HepG2 (cell line): ENCODE results near the gene NXNL2. TPM values are rescaled to one million over a fixed set of nuclear protein-coding genes. Genes with fewer than 3 reads are reported as not detected.

Experiments
- ATAC-seq: fragments of 200-7000 bp; cut with Tn5 transposase; 3 replicates; pipeline ENCODE4 v1.9.1; 2020; ENCODE audit warnings: mild to moderate bottlenecking, moderate library complexity
- BruUV-seq: library from RNA; stranded (reverse); fragments of 400-500 nt; replicated peaks from 2 replicates; lab custom pipeline; 2021; lab: Mats Ljungman, UMichigan
- CTCF ChIA-PET: fragments of 300-600 bp; formaldehyde crosslinking; extraction: SDS; loops from one replicate; lab custom pipeline; 2021; ENCODE audit warnings: low total read pairs, inconsistent platforms, low intra/inter-chr PET ratio; lab: Yijun Ruan, JAX
- POLR2A ChIA-PET: fragments of 350-600 bp; sonication (Branson Sonifier 250); formaldehyde crosslinking; loops from one replicate; lab custom pipeline; 2020; ENCODE audit warnings: antibody characterized with exemption, inconsistent platforms; lab: Yijun Ruan, JAX
- DNase-seq: peaks from one replicate; pipeline ENCODE4 v3.0.0-alpha.2; 2015; ENCODE audit warnings: low spot score
- FAIRE-seq: peaks from 3 replicates; lab custom pipeline; 2011; peaks lifted over from hg19 to GRCh38; lab: Jason Lieb, UNC
- H2AFZ ChIP-seq: one replicate; pipeline ENCODE4 v1.6.1; 2011; ENCODE audit warnings: low read length, inconsistent platforms
- H3K27ac ChIP-seq: fragments of 300-600 bp; 3 replicates; pipeline ENCODE4 v1.8.0; 2011; ENCODE audit warnings: mixed run types, mild to moderate bottlenecking, mixed read lengths, low read length, inconsistent platforms; ENCODE audit not compliant: insufficient read depth; ENCODE audit errors: extremely low read length
- H3K27me3 ChIP-seq, 2 experiments: fragments of 200-600 bp in 1 of 2; 2 replicates in 1 of 2; 3 replicates in 1 of 2; pipeline versions ENCODE4 v1.6.0 to v1.8.0; 2011; ENCODE audit warnings: low read length in 2 of 2, mild to moderate bottlenecking in 2 of 2, moderate library complexity in 2 of 2, inconsistent platforms in 1 of 2; ENCODE audit not compliant: insufficient read depth in 2 of 2, control insufficient read depth in 1 of 2
- H3K36me3 ChIP-seq, 2 experiments: fragments of 200-600 bp in 1 of 2; replicated peaks in 1 of 2; 2 replicates in 1 of 2; 3 replicates in 1 of 2; pipeline versions ENCODE4 v1.5.1 to v1.8.0; 2011; ENCODE audit warnings: low read length in 2 of 2, inconsistent platforms in 1 of 2; ENCODE audit not compliant: insufficient read depth in 2 of 2, control insufficient read depth in 1 of 2
- H3K4me1 ChIP-seq: 2 replicates; pipeline ENCODE4 v1.5.1; 2012; ENCODE audit warnings: low read length, inconsistent platforms; ENCODE audit not compliant: insufficient read depth
- H3K4me2 ChIP-seq: 2 replicates; pipeline ENCODE4 v1.6.0; 2011; ENCODE audit warnings: low read depth, low read length, inconsistent platforms
- H3K4me3 ChIP-seq, 3 experiments: fragments of 200-600 bp in 1 of 3; sonication (generic), shearing (Covaris generic) in 1 of 3; replicated peaks in 1 of 3; 2 replicates each; pipeline ENCODE4 v1.5.1; 2011 to 2016; ENCODE audit warnings: low read length in 3 of 3, inconsistent platforms in 2 of 3, low read depth in 2 of 3, mild to moderate bottlenecking in 2 of 3, control low read depth in 1 of 3, mixed read lengths in 1 of 3; ENCODE audit not compliant: insufficient read depth in 1 of 3
- H3K79me2 ChIP-seq: one replicate; pipeline ENCODE4 v1.6.1; 2011; ENCODE audit warnings: low read length, inconsistent platforms; ENCODE audit not compliant: insufficient read depth
- H3K9ac ChIP-seq: 2 replicates; pipeline ENCODE4 v1.6.0; 2011; ENCODE audit warnings: mild to moderate bottlenecking, low read depth, low read length, inconsistent platforms; ENCODE audit not compliant: insufficient read depth
- H3K9me3 ChIP-seq: 2 replicates; pipeline ENCODE4 v1.5.1; 2012; ENCODE audit warnings: mild to moderate bottlenecking, low read length
- H4K20me1 ChIP-seq: 2 replicates; pipeline ENCODE4 v1.6.0; 2011; ENCODE audit warnings: inconsistent platforms, mild to moderate bottlenecking, low read length, moderate library complexity; ENCODE audit not compliant: insufficient read depth
- BRCA1 ChIP-seq: sonication (generic); formaldehyde crosslinking; IDR thresholded peaks from 2 replicates; pipeline ENCODE4 v1.4.0; 2020; ENCODE audit warnings: missing genetic modification reagents
- CREB3 ChIP-seq: sonication (generic); formaldehyde crosslinking; IDR thresholded peaks from 2 replicates; pipeline ENCODE4 v1.5.0; 2020; ENCODE audit warnings: missing genetic modification reagents
- ERF ChIP-seq: IDR thresholded peaks from 2 replicates; pipeline ENCODE4 v1.6.1; 2018; ENCODE audit warnings: missing biosample characterization, missing genetic modification reagents
- EZH2 ChIP-seq: conservative IDR thresholded peaks from 2 replicates; pipeline ENCODE4 v1.6.1; 2012; ENCODE audit warnings: mild to moderate bottlenecking, low read depth, low read length, moderate library complexity
- KDM4B ChIP-seq: sonication (generic); formaldehyde crosslinking; IDR thresholded peaks from 2 replicates; pipeline ENCODE4 v1.4.0; 2020; ENCODE audit warnings: missing genetic modification reagents
- MAFF ChIP-seq: IDR thresholded peaks from 2 replicates; pipeline ENCODE4 v1.6.1; 2011; ENCODE audit warnings: low read depth, low read length, improper control_type of control experiment
- MAZ ChIP-seq, 2 experiments: sonication (generic) in 1 of 2; formaldehyde crosslinking in 1 of 2; IDR thresholded peaks; 2 replicates each; pipeline versions ENCODE4 v1.5.0 to v1.6.1; 2012 to 2020; ENCODE audit warnings: low read depth in 2 of 2, mild to moderate bottlenecking in 2 of 2, borderline replicate concordance in 1 of 2, improper control_type of control experiment in 1 of 2, low read length in 1 of 2, missing genetic modification reagents in 1 of 2, moderate library complexity in 1 of 2
- POGK ChIP-seq: sonication (generic); formaldehyde crosslinking; conservative IDR thresholded peaks from 2 replicates; pipeline ENCODE4 v1.8.0; 2022; ENCODE audit warnings: mild to moderate bottlenecking, moderate library complexity, missing genetic modification reagents
- SRSF4 ChIP-seq: fragments of 200-400 bp; formaldehyde crosslinking; IDR thresholded peaks from one replicate; pipeline ENCODE4 v1.6.1; 2018; ENCODE audit warnings: mild to moderate bottlenecking, low read depth, low read length, moderate library complexity; ENCODE audit not compliant: poor library complexity, severe bottlenecking
- TBX2 ChIP-seq: sonication (generic); formaldehyde crosslinking; IDR thresholded peaks from 2 replicates; pipeline ENCODE4 v1.5.0; 2020; ENCODE audit warnings: missing genetic modification reagents, mild to moderate bottlenecking, borderline replicate concordance
- XRCC5 ChIP-seq: fragments of 200-400 bp; formaldehyde crosslinking; optimal IDR thresholded peaks from 2 replicates; pipeline ENCODE3; 2017; ENCODE audit warnings: mild to moderate bottlenecking, low read length
- YY1 ChIP-seq: IDR thresholded peaks from 2 replicates; pipeline ENCODE4 v1.6.1; 2011; ENCODE audit warnings: low read length, low read depth, moderate library complexity, mild to moderate bottlenecking; ENCODE audit not compliant: insufficient read depth, insufficient replicate concordance
- ZBTB26 ChIP-seq: IDR thresholded peaks from 2 replicates; pipeline ENCODE4 v1.6.1; 2016; ENCODE audit warnings: missing compliant biosample characterization, missing genetic modification reagents, borderline replicate concordance
- ZNF446 ChIP-seq: sonication (generic); formaldehyde crosslinking; IDR thresholded peaks from 2 replicates; pipeline ENCODE4 v1.5.0; 2020; ENCODE audit warnings: mild to moderate bottlenecking, missing genetic modification reagents
- ZNF451 ChIP-seq: sonication (generic); formaldehyde crosslinking; IDR thresholded peaks from 2 replicates; pipeline ENCODE4 v1.5.0; 2020; ENCODE audit warnings: mild to moderate bottlenecking, missing genetic modification reagents
- ZNF501 ChIP-seq: sonication (generic); formaldehyde crosslinking; IDR thresholded peaks from 2 replicates; pipeline ENCODE4 v1.5.1; 2020; ENCODE audit warnings: mild to moderate bottlenecking, moderate library complexity, missing genetic modification reagents
- ZNF644 ChIP-seq: IDR thresholded peaks from 2 replicates; pipeline ENCODE4 v1.6.1; 2016; ENCODE audit warnings: low read depth
- ZNF883 ChIP-seq: sonication (generic); formaldehyde crosslinking; IDR thresholded peaks from 2 replicates; pipeline ENCODE4 v1.5.1; 2020; ENCODE audit warnings: mild to moderate bottlenecking, missing genetic modification reagents; ENCODE audit errors: not compliant biosample characterization
- WGBS: methylation state at CpG from one replicate; pipeline ENCODE4 v1.1.6; 2017; ENCODE audit warnings: low lambda C conversion rate; 5-methylcytosine and 5-hydroxymethylcytosine counted together
- in situ Hi-C: cut with HindIII; loops from 2 replicates; pipeline ENCODE4 v1.10.0; 2017; ENCODE audit warnings: low pct_unique_long_range_greater_than_20kb; ENCODE audit not compliant: extremely low pct_ligation_motif_present
- intact Hi-C: fragments of 100-400 bp; cut with micrococcal nuclease; formaldehyde crosslinking; loops from one replicate; pipeline ENCODE4 v1.10.0; 2022; ENCODE audit not compliant: unreplicated experiment
- polyA plus RNA-seq, 8 experiments: library from polyadenylated mRNA; depleted of rRNA in 3 of 8; stranded (reverse) in 7 of 8; unstranded in 1 of 8; fragments of >200 nt; fragmentation: Illumina TruSeq in 4 of 8; extraction: Trizol in 4 of 8; gene quantifications; 2 replicates each; pipeline versions ENCODE4 v1.2.1 to v1.2.3, GENCODE V29; 2011 to 2016; ENCODE audit warnings: low read depth in 4 of 8, missing spikeins in 1 of 8, mixed read lengths in 1 of 8; ENCODE audit not compliant: insufficient read depth in 1 of 8
- total RNA-seq, 5 experiments: library from RNA; depleted of rRNA; stranded (reverse); fragments of >200 nt; fragmentation: Illumina TruSeq; extraction: Trizol; gene quantifications; 2 replicates each; pipeline ENCODE4 v1.2.3, GENCODE V29; 2016; ENCODE audit warnings: low read depth in 1 of 5

The NXNL2 gene
- total and polyA plus RNA-seq, 2 of the 13 experiments (the other 11 are each of a cell fraction or from before 2014, with no cell fraction given): not detected

- Histone ChIP-seq H3K4me2 (no peak overlapping the region), H4K20me1 (no peaks in the 10 kb centered on the region), H3K36me3 (no peaks in the 10 kb centered on the region), H3K27ac (no peak overlapping the region), H3K79me2 (no peaks in the 10 kb centered on the region), H3K4me3 (no peak overlapping the region), H2AFZ (no peak overlapping the region), H3K4me1 (no peaks in the 10 kb centered on the region), H3K9me3 (no peaks in the 10 kb centered on the region), H3K27me3 (peaks cover 2 to 17% of the 10 kb centered on the region in 2 experiments; a peak in 2 of 5 replicates), H3K9ac (no peak overlapping the region)
- no TSS peak for BruUV-seq
- in situ Hi-C loops: loop anchor here (10.0 kb wide), 3 partner anchors 264 to 624 kb away; a partner anchor contains a TSS
- POLR2A ChIA-PET: no interaction called here
- intact Hi-C loops: loop anchor here (2.0 to 10.0 kb wide), 3 partner anchors 406 to 626 kb away; no protein-coding TSS in a partner anchor
- FAIRE-seq: no peak
- WGBS: 28% methylated on average over 14 of the region's 28 CpGs
- ATAC-seq: peak; percentile 96
- CTCF ChIA-PET: interaction anchor here (1.0 to 1.8 kb wide), 3 partner anchors 268 to 628 kb away, joined by 5 to 26 read pairs (median 14); no protein-coding TSS in a partner anchor
- peak; percentile 39 for DNase-seq
- TF ChIP-seq POGK (CRISPR knock-in tag): 0 out of 2 replicates have a peak, but pooled peaks have one; percentile 27
- no peak for TF ChIP-seq MAFF
- no peak for TF ChIP-seq SRSF4
- TF ChIP-seq ZNF644 (CRISPR knock-in tag): no peak
- TF ChIP-seq CREB3 (CRISPR knock-in tag): peak; percentile 39; the same call in 1 of the 2 replicates
- no peak for TF ChIP-seq MAZ (IDR thresholded peaks at IDR 0.05; ENCODE audit: borderline replicate concordance, low read depth, low read length)
- no peak for TF ChIP-seq MAZ (CRISPR knock-in tag; IDR thresholded peaks at IDR 0.05; ENCODE audit: low read depth)
- no peak for TF ChIP-seq ZNF451 (CRISPR knock-in tag)
- no peak for TF ChIP-seq ZNF446 (CRISPR knock-in tag)
- no peak for TF ChIP-seq ZNF883
- no peak for TF ChIP-seq KDM4B
- TF ChIP-seq ERF: 0 out of 2 replicates have a peak, but pooled peaks have one; percentile 39
- TF ChIP-seq EZH2: no peak
- peak; percentile 22 for TF ChIP-seq YY1
- TF ChIP-seq ZBTB26 (CRISPR knock-in tag): 0 out of 2 replicates have a peak, but pooled peaks have one; percentile 29
- peak; percentile 52; the same call in 1 of the 2 replicates for TF ChIP-seq ZNF501 (CRISPR knock-in tag)
- TF ChIP-seq TBX2 (CRISPR knock-in tag): no peak
- TF ChIP-seq BRCA1 (CRISPR knock-in tag): peak; percentile 42; the same call in 1 of the 2 replicates
- TF ChIP-seq XRCC5: peak; percentile 75
Measured at GRCh38 chr9:88578121-88579049, 43.4 kb downstream of the NXNL2 start.
